NCI-H748 (cell line): ENCODE data around the gene SYT2.
"Not testable (repeated sequence)": the region's sequence is repeated elsewhere in the genome, so short reads cannot be mapped to it uniquely, and the experiment has no call there.

Experiments
- DNase-seq: peaks from one replicate; lab custom pipeline; 2025; ENCODE audit not compliant: unreplicated experiment; lab: John Stamatoyannopoulos, UW

SYT2 gene

DNA sequence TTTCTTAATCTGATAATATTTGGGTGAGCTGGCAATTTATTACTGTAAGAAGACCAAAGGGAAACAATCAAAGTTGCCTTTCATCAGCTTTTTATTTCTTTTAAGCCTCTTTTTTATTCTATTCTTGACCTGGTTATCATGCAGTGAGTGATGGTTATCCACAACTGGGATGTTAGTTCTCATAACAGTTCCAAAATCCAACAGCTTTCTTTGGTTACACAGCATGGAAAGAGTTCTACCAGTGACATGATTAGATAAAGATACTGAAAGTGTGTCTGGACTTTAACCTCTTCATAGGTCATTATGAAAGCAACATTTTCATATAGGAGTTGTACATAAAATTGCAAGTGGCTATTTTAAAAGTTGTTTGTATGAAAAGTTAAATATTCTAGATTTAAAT is 163.0 kb downstream of the SYT2 start:
- no peak for DNase-seq

DNA sequence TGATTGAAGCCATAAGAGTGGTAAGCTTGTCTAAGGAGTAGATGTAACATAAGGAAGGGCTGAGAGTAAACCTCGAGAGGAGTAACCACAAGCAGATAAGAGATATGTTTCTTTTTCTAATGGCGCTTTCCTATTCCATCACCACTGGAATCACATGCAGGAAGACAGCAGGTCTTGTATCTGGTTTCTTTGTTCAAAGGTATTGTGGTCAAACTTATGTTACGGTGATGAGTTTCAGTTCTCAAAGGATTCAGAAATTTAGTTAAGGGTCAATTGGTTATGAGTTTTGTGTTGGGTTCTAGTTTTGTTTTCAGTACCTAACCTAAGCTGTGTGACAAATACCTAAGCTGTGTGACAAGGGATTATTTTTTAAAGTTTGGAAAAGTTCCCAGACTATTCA is 163.5 kb downstream of the SYT2 start:
- DNase-seq, result not testable (repeated sequence)

DNA sequence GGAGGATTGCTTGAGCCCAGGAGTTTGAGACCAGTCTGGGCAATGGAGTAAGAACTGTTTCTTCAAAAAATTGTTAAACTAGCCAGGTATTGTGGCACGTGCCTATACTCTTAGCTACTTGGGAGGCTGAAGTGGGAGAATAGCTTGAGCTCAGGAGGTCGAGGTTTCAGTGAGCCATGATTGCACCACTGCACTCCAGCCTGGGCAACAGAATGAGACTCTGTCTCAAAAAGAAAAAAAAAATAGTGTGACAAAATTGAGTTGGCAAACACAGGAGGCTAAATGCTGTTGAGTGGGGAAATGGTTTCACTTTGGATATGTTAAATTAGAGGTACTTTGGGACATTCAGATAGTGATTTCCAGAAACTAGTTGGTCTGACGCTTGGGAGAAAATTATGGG is 163.9 kb downstream of the SYT2 start:
- DNase-seq, result not testable (repeated sequence)

DNA sequence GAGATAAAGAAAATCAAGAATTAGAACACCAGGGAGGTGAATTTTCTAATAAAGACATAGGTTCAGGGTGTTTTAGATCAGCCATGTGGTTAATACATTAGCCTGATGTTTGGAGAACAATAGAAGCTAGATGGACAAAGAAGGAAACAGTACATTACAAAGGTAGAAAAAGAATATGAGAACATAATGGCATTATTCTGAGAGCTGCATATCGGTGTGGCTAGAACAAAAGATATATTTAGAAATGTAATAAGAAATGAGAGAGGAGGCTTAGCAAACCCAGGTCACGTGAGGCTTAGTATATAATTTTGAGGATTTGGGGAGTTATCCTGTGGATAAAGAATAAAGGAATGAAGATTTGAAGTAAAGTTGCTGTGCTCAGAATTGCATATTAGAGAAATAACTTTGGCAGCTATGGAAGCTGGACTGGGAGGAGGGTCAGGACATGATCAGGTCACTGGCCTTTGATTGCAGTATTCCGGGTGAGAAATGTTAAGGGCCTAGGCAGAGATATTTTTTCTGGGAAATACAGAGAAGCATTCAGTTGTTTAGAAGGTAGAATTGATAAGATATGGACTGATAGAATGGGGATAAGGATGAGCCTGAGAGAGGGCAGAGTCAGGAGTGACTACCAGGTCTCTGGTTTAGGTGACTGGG is 164.5 kb downstream of the SYT2 start:
- not testable (repeated sequence) for DNase-seq

DNA sequence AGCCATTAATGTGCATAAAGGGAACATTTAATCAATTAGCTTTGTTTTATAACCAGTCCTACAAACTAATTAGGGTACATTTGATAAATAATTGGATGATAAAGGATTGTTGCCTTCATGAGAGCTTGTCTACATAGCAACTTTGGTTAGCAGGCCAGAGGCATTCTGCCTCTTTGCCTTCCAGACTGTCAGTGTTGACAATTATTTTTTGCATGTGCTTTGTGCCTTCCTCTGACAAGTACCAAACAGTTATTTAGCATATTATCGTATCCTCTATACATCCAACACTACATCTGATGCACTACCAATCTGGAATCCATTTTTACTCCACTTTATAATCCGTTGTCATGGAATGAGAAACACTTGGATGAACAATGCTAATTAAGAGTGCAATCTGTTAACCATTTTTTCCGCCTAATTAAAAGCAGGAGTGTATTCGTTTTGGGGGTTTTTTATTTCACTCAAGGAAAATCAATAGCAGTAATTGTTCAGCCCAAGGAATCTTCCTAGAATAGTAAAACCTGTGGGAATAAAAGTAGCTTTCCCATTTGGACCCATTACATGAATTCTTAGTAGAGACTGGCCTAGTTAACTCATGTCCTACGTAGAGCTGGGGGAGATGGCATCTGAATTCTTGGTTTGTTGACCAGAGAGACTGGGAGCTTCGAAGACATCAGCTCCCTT is 165.3 kb downstream of the SYT2 start:
- not testable (repeated sequence) for DNase-seq

DNA sequence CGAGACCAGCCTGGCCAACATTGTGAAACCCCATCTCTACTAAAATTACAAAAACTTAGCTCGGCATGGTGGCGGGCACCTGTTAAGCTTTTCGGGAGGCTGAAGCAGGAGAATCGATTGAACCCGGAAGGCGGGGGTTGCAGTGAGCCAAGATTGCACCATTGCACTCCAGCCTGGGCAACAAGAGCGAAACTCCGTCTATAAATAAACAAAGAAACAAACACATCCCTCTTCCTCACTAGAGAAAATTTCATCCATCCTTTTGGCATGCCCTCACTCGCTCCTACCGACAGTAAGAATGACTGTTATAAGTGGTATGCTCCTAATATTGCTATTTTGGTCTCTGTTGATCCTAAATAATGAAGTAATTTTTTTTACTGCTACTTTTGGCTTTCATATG is 166.7 kb downstream of the SYT2 start:
- not testable (repeated sequence) for DNase-seq

DNA sequence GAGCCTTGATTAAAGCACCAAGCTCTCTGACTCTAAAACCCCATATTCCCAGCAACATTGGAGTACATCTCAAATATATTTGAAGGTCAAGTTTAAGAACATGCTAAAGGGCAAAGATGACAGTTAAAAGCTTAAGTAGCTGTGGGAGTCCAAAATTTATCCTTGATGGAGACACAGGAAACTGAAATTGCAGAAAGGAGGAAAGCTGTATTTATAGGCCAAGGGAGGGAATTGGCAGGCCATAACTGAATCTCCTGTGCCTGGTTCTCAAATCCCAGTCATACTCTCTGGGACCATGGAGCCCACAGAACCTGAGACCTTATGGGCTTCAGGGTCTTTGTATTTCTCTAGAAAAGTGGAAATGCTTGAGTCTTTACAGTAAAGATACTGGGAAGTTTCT is 167.8 kb downstream of the SYT2 start:
- not testable (repeated sequence) for DNase-seq

DNA sequence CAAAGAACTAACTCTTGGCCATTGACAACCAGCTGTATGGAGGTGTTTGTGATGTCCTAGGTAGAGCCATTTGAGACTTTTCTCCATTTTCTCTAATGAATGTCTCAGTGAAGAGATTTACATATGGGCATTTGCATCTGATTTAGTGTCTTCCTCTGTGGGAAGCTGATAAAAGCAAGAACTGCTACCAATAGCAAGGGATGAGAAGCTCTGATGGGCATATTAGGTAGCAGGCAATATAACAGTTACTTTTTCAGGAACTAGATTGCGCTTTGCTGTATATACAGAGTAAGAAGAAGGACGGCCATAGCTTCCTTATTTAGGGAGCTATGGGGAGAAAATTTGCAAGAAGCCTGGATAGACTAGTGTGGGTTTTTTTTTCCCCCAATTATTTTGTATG is 169.4 kb downstream of the SYT2 start:
- DNase-seq, result not testable (repeated sequence)
